Liver (tissue), 9 donors: ENCODE measurements around the gene FAM124A. TPM values are rescaled to one million over a fixed set of nuclear protein-coding genes. Genes with fewer than 3 reads are reported as not detected.

Source experiments
- DNase-seq: peaks from one replicate; pipeline ENCODE4 v3.0.0-alpha.2; 2017; ENCODE audit warnings: low spot score
- H3K27ac ChIP-seq, 2 donors: one replicate each; pipeline ENCODE4 v1.7.0; 2013; ENCODE audit warnings: inconsistent platforms in 2 of 2, low read length in 2 of 2, control low read depth in 1 of 2, low read depth in 1 of 2, mild to moderate bottlenecking in 1 of 2
- H3K27me3 ChIP-seq, 4 donors: one replicate each; pipeline versions ENCODE4 v1.6.1 to v1.7.0; 2013; ENCODE audit warnings: low read length in 3 of 4, inconsistent platforms in 1 of 4, mild to moderate bottlenecking in 1 of 4, moderate library complexity in 1 of 4; ENCODE audit not compliant: control insufficient read depth in 4 of 4, insufficient read depth in 4 of 4
- H3K36me3 ChIP-seq, 4 donors: one replicate each; pipeline versions ENCODE4 v1.6.1 to v1.7.0; 2013; ENCODE audit warnings: low read length in 3 of 4, mild to moderate bottlenecking in 3 of 4, low read depth in 1 of 4, moderate library complexity in 1 of 4; ENCODE audit not compliant: control insufficient read depth in 4 of 4, insufficient read depth in 3 of 4
- H3K4me1 ChIP-seq, 4 donors: one replicate each; pipeline versions ENCODE4 v1.6.1 to v1.7.0; 2013; ENCODE audit warnings: low read length in 3 of 4, mild to moderate bottlenecking in 3 of 4, moderate library complexity in 1 of 4; ENCODE audit not compliant: control insufficient read depth in 4 of 4, insufficient read depth in 4 of 4
- H3K4me3 ChIP-seq, 3 donors: one replicate each; pipeline versions ENCODE4 v1.6.1 to v1.7.0; 2013; ENCODE audit warnings: low read length in 3 of 3, control low read depth in 1 of 3, low read depth in 1 of 3, mild to moderate bottlenecking in 1 of 3
- H3K9ac ChIP-seq, 2 donors: one replicate each; pipeline ENCODE4 v1.7.0; 2013; ENCODE audit warnings: low read length in 2 of 2, mild to moderate bottlenecking in 2 of 2, moderate library complexity in 2 of 2, control low read depth in 1 of 2, low read depth in 1 of 2
- H3K9me3 ChIP-seq, 4 donors: one replicate each; pipeline versions ENCODE4 v1.6.1 to v1.7.0; 2013; ENCODE audit warnings: low read length in 3 of 4; ENCODE audit not compliant: control insufficient read depth in 4 of 4
- EGR1 ChIP-seq, 2 donors: IDR thresholded peaks; 2 replicates each; pipeline ENCODE4 v1.6.1; 2016 to 2018; ENCODE audit warnings: antibody characterized with exemption in 2 of 2, low read depth in 2 of 2
- FOXA1 ChIP-seq: IDR thresholded peaks from 2 replicates; pipeline ENCODE4 v1.6.1; 2016; ENCODE audit warnings: antibody characterized with exemption
- FOXA2 ChIP-seq: IDR thresholded peaks from 2 replicates; pipeline ENCODE4 v1.6.1; 2016; ENCODE audit warnings: antibody characterized with exemption
- GABPA ChIP-seq, 2 donors: IDR thresholded peaks in 1 of 2; conservative IDR thresholded peaks in 1 of 2; 2 replicates each; pipeline ENCODE4 v1.6.1; 2016; ENCODE audit warnings: antibody characterized with exemption in 2 of 2, mild to moderate bottlenecking in 1 of 2, moderate library complexity in 1 of 2
- HNF4A ChIP-seq, 2 donors: conservative IDR thresholded peaks; 2 replicates each; pipeline ENCODE4 v1.6.1; 2016; ENCODE audit warnings: antibody characterized with exemption in 2 of 2, mild to moderate bottlenecking in 2 of 2
- HNF4G ChIP-seq: IDR thresholded peaks from 2 replicates; pipeline ENCODE4 v1.6.1; 2016; ENCODE audit warnings: antibody characterized with exemption
- JUND ChIP-seq, 2 donors: IDR thresholded peaks; 2 replicates each; pipeline ENCODE4 v1.6.1; 2016; ENCODE audit warnings: antibody characterized with exemption in 2 of 2
- NR2F2 ChIP-seq: IDR thresholded peaks from 2 replicates; pipeline ENCODE4 v1.6.1; 2016; ENCODE audit warnings: antibody characterized with exemption
- RAD21 ChIP-seq, 2 donors: IDR thresholded peaks; 2 replicates each; pipeline ENCODE4 v1.6.1; 2016; ENCODE audit warnings: antibody characterized with exemption in 2 of 2, mild to moderate bottlenecking in 2 of 2
- RXRA ChIP-seq, 2 donors: IDR thresholded peaks; 2 replicates each; pipeline ENCODE4 v1.6.1; 2017 to 2018; ENCODE audit warnings: antibody characterized with exemption in 2 of 2, mild to moderate bottlenecking in 1 of 2
- SP1 ChIP-seq: IDR thresholded peaks from 2 replicates; pipeline ENCODE4 v1.6.1; 2018; ENCODE audit warnings: antibody characterized with exemption, mild to moderate bottlenecking
- YY1 ChIP-seq: IDR thresholded peaks from 2 replicates; pipeline ENCODE4 v1.6.1; 2016; ENCODE audit warnings: antibody characterized with exemption, mild to moderate bottlenecking
- WGBS: extraction: QIAGEN DNeasy Blood & Tissue Kit; methylation state at CpG from one replicate; pipeline ENCODE4 v1.1.7; 2013; 5-methylcytosine and 5-hydroxymethylcytosine counted together
- polyA plus RNA-seq, 2 donors: library from polyadenylated mRNA; stranded (reverse) in 1 of 2; unstranded in 1 of 2; fragments of 200-250 nt in 1 of 2; fragments of >200 nt in 1 of 2; fragmentation: Nextera tagmentation in 1 of 2; extraction: Ambion mirVana in 1 of 2; gene quantifications; one replicate each; pipeline versions ENCODE4 v1.2.1 to v1.2.3, GENCODE V29; 2013 to 2015
- total RNA-seq, 2 donors: library from RNA; depleted of rRNA; stranded (reverse); fragments of >200 nt; gene quantifications; one replicate each; pipeline ENCODE4 v1.2.3, GENCODE V29; 2014
- TF ChIP-seq, protein P1 (sequence below): IDR thresholded peaks from 2 replicates; pipeline ENCODE4 v1.6.1; 2016; ENCODE audit warnings: antibody characterized with exemption
- TF ChIP-seq, protein P2 (sequence below): IDR thresholded peaks from 2 replicates; pipeline ENCODE4 v1.6.1; 2016; ENCODE audit warnings: antibody characterized with exemption, mild to moderate bottlenecking
- donor health status: healthy.
- donor health status: healthy.
- donor health status: healthy.
- donor health status: healthy.
- donor health status: healthy.

Gene FAM124A
- total and polyA plus RNA-seq, 4 donors = 0.33 to 0.92 (median 0.46) TPM

GRCh38 chr13:51230477-51231105 lies 8.4 kb downstream of the FAM124A start:
- H3K9ac ChIP-seq = no peak overlapping the region
- WGBS = 27% methylated on average over 8 of the region's 8 CpGs
- TF ChIP-seq SP1 (peak; percentile 31), RAD21 (IDR thresholded peaks at IDR 0.05) (peak in 1 of 2 donors; percentile 30), RXRA (IDR thresholded peaks at IDR 0.05) (peak in 1 of 2 donors; percentile 11), NR2F2 (peak; percentile 56), FOXA1 (no peak), HNF4G (no peak), YY1 (no peak)
- TF ChIP-seq, protein P1, sequence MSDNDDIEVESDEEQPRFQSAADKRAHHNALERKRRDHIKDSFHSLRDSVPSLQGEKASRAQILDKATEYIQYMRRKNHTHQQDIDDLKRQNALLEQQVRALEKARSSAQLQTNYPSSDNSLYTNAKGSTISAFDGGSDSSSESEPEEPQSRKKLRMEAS = peak; percentile 12

GRCh38 chr13:51231456-51231855 lies 9.3 kb downstream of the FAM124A start:
- no peak overlapping the region for H3K27ac ChIP-seq
- H3K4me1 ChIP-seq = peaks cover 0 to 4% (median 2%) of the 10 kb centered on the region in 4 donors
- no peak for DNase-seq
- no peak overlapping the region for H3K4me3 ChIP-seq
- H3K9me3 ChIP-seq = no peaks in the 10 kb centered on the region
- TF ChIP-seq EGR1 (IDR thresholded peaks at IDR 0.05; ENCODE audit: low read depth in 2 of 2) (no peak), JUND (IDR thresholded peaks at IDR 0.05) (no peak), RAD21 (IDR thresholded peaks at IDR 0.05) (no peak), YY1 (no peak), HNF4A (conservative IDR thresholded peaks at IDR 0.05) (no peak), FOXA1 (no peak), FOXA2 (no peak), GABPA (IDR thresholded peaks at IDR 0.05 in 1 of 2, conservative IDR thresholded peaks at IDR 0.05 in 1 of 2) (no peak), SP1 (no peak), RXRA (IDR thresholded peaks at IDR 0.05) (no peak)
- TF ChIP-seq, protein P1 = no peak
- TF ChIP-seq, protein P2, sequence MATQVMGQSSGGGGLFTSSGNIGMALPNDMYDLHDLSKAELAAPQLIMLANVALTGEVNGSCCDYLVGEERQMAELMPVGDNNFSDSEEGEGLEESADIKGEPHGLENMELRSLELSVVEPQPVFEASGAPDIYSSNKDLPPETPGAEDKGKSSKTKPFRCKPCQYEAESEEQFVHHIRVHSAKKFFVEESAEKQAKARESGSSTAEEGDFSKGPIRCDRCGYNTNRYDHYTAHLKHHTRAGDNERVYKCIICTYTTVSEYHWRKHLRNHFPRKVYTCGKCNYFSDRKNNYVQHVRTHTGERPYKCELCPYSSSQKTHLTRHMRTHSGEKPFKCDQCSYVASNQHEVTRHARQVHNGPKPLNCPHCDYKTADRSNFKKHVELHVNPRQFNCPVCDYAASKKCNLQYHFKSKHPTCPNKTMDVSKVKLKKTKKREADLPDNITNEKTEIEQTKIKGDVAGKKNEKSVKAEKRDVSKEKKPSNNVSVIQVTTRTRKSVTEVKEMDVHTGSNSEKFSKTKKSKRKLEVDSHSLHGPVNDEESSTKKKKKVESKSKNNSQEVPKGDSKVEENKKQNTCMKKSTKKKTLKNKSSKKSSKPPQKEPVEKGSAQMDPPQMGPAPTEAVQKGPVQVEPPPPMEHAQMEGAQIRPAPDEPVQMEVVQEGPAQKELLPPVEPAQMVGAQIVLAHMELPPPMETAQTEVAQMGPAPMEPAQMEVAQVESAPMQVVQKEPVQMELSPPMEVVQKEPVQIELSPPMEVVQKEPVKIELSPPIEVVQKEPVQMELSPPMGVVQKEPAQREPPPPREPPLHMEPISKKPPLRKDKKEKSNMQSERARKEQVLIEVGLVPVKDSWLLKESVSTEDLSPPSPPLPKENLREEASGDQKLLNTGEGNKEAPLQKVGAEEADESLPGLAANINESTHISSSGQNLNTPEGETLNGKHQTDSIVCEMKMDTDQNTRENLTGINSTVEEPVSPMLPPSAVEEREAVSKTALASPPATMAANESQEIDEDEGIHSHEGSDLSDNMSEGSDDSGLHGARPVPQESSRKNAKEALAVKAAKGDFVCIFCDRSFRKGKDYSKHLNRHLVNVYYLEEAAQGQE = no peak
- H3K36me3 ChIP-seq = no peaks in the 10 kb centered on the region
- 89% methylated on average over 2 of the region's 2 CpGs for WGBS
- H3K9ac ChIP-seq = no peak overlapping the region
- H3K27me3 ChIP-seq = peaks cover 0 to 16% (median 0%) of the 10 kb centered on the region in 4 donors

More at GRCh38 chr13:51230477-51231105, 8.4 kb downstream of the FAM124A start:
- Histone ChIP-seq H3K27ac (peak overlapping the region; percentile 58 to 64), H3K4me3 (peak overlapping the region in 2 of 3 donors; percentile 15 to 21), H3K27me3 (peaks cover 0 to 16% (median 0%) of the 10 kb centered on the region in 4 donors), H3K9me3 (no peaks in the 10 kb centered on the region), H3K4me1 (peaks cover 0 to 4% (median 2%) of the 10 kb centered on the region in 4 donors), H3K36me3 (no peaks in the 10 kb centered on the region)
- DNase-seq = no peak

DNA sequence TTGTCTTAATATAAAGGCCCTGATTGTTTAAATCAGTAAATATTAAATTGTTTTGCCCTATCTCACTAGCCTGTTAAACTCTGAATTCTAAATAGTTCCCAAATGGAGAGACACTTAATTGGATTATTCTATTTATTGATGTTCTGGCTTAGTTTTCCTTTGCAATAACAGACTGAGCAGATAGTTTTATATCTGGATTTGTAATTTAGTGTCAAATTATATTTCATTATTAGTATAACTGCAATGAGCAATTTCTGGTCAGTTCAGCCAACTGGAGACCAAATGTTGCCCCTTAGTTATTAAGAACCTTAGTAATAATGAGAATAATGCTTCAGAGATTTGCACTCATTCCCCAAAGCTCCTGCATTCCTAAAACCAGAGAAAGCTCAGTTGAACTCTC lies 10.1 kb downstream of the FAM124A start:
- no peak for TF ChIP-seq EGR1 (IDR thresholded peaks at IDR 0.05; ENCODE audit: low read depth in 2 of 2)
- peaks cover 0 to 13% (median 0%) of the 10 kb centered on the region in 4 donors for H3K27me3 ChIP-seq

More for the DNA sequence above, 10.1 kb downstream of the FAM124A start:
- no peaks in the 10 kb centered on the region for H3K36me3 ChIP-seq
- no peaks in the 10 kb centered on the region for H3K9me3 ChIP-seq
- H3K4me3 ChIP-seq = no peak overlapping the region
- DNase-seq = no peak
- no peak overlapping the region for H3K9ac ChIP-seq
- H3K4me1 ChIP-seq = peaks cover 0 to 4% (median 2%) of the 10 kb centered on the region in 4 donors
- H3K27ac ChIP-seq = no peak overlapping the region
